Hepatocyte (in vitro differentiated cells): Measurements from ENCODE around the gene PCDHB10.
"Not testable (repeated sequence)": the region's sequence is repeated elsewhere in the genome, so short reads cannot be mapped to it uniquely, and the experiment has no call there.

ENCODE experiments used
- EZH2 ChIP-seq: fragments of 200-600 bp; sonication (generic); IDR thresholded peaks from 2 replicates; pipeline ENCODE4 v1.6.1; 2016; ENCODE audit warnings: antibody characterized with exemption, mild to moderate bottlenecking, borderline replicate concordance
- EZH2phosphoT487 ChIP-seq: fragments of 200-600 bp; sonication (generic); IDR thresholded peaks from one replicate; pipeline ENCODE4 v1.6.1; 2018; ENCODE audit warnings: antibody characterized with exemption, mild to moderate bottlenecking, low read depth, moderate library complexity; ENCODE audit not compliant: unreplicated experiment, severe bottlenecking
- TF ChIP-seq, protein P1 (sequence below): fragments of 200-600 bp; sonication (generic); IDR thresholded peaks from 2 replicates; pipeline ENCODE4 v1.5.1; 2016; ENCODE audit warnings: antibody characterized with exemption, mild to moderate bottlenecking; ENCODE audit not compliant: poor library complexity

DNA sequence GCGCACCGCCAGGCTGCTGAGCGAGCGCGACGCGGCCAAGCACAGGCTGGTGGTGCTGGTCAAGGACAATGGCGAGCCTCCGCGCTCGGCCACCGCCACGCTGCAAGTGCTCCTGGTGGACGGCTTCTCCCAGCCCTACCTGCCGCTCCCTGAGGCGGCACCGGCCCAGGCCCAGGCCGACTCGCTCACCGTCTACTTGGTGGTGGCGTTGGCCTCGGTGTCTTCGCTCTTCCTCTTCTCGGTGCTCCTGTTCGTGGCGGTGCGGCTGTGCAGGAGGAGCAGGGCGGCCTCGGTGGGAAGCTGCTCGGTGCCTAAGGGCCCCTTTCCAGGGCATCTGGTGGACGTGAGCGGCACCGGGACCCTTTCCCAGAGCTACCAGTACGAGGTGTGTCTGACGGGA lies 9.5 kb downstream of the PCDHB10 start:
- TF ChIP-seq, protein P1, sequence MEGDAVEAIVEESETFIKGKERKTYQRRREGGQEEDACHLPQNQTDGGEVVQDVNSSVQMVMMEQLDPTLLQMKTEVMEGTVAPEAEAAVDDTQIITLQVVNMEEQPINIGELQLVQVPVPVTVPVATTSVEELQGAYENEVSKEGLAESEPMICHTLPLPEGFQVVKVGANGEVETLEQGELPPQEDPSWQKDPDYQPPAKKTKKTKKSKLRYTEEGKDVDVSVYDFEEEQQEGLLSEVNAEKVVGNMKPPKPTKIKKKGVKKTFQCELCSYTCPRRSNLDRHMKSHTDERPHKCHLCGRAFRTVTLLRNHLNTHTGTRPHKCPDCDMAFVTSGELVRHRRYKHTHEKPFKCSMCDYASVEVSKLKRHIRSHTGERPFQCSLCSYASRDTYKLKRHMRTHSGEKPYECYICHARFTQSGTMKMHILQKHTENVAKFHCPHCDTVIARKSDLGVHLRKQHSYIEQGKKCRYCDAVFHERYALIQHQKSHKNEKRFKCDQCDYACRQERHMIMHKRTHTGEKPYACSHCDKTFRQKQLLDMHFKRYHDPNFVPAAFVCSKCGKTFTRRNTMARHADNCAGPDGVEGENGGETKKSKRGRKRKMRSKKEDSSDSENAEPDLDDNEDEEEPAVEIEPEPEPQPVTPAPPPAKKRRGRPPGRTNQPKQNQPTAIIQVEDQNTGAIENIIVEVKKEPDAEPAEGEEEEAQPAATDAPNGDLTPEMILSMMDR: not testable (repeated sequence)
- not testable (repeated sequence) for TF ChIP-seq EZH2phosphoT487, EZH2
